ENCODE measurements around the gene EFNB3.

The EFNB3 gene

GRCh38 chr17:7688808-7689316 is 16.1 kb upstream of the EFNB3 start:
- no CpG with 5 or more reads among the region's 13 CpGs for WGBS, 2 donors (ENCODE audit: extremely low coverage in 2 of 2, insufficient read length in 2 of 2, insufficient replicate concordance in 1 of 2)

DNA sequence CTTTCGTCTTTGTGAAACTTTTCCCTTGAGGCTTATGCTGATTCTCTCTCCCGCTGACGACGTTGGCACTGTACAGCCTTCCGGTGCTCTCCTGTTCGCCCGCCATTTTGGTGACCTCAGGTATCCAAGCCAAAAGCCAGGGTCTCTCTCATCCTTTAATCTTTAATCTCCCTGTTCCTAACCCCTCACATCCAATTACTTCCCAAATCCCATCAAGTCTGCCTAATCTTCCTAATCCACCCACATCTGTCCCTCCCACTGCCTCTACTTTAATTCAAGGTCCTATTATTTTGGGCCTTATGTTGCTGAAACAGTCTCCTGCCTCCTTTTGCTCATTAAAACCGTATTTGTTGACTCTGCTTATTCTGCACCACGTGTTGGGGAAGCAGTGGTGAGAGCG is 9.4 kb upstream of the EFNB3 start:
- H2AK5ac ChIP-seq (ENCODE audit: low read depth, low read length): no peak overlapping the region
- no peak for DNase-seq (ENCODE audit: low spot score)
- WGBS, 2 donors (ENCODE audit: extremely low coverage in 2 of 2, insufficient read length in 2 of 2, insufficient replicate concordance in 1 of 2): no CpG with 5 or more reads among the region's 10 CpGs

More at GRCh38 chr17:7688808-7689316, 16.1 kb upstream of the EFNB3 start:
- Histone ChIP-seq H2BK15ac (ENCODE audit: low read length) (peak overlapping the region; percentile 38), H3K4me1 (ENCODE audit: control insufficient read depth in 2 of 2, insufficient read depth in 1 of 2, low read depth in 1 of 2, low read length in 2 of 2) (peaks cover 5 to 13% of the 10 kb centered on the region in 2 donors), H4K91ac (ENCODE audit: low read depth, low read length, poor library complexity) (no peak overlapping the region), H4K8ac (ENCODE audit: low read depth, low read length) (no peak overlapping the region), H3K14ac (ENCODE audit: low read length) (no peak overlapping the region), H3K36me3 (replicated peaks in 1 of 2; ENCODE audit: control insufficient read depth in 2 of 2, insufficient read depth in 2 of 2, low read length in 2 of 2) (peaks cover 9 to 44% of the 10 kb centered on the region in 2 donors), H3K9ac (ENCODE audit: low read depth, low read length, poor library complexity) (peak overlapping the region; percentile 75), H3K4ac (ENCODE audit: low read length) (no peak overlapping the region), H3K27ac (replicated peaks; ENCODE audit: low read length) (peak overlapping the region; percentile 87), H3K18ac (ENCODE audit: low read length) (peak overlapping the region; percentile 57), H3K23ac (ENCODE audit: low read depth, low read length, poor library complexity) (peak overlapping the region; percentile 30), H3K27me3 (ENCODE audit: control insufficient read depth in 3 of 3, insufficient read depth in 3 of 3, low read depth in 1 of 3, low read length in 3 of 3) (no peaks in the 10 kb centered on the region), H2BK12ac (ENCODE audit: low read length) (no peak overlapping the region), H3K4me2 (ENCODE audit: insufficient read depth, low read length, poor library complexity, severe bottlenecking) (peak overlapping the region; percentile 90), H2BK120ac (ENCODE audit: low read depth, low read length) (no peak overlapping the region), H2BK5ac (ENCODE audit: low read length) (peak overlapping the region; percentile 94), H2AK5ac (ENCODE audit: low read depth, low read length) (peak overlapping the region; percentile 58), H3K4me3 (ENCODE audit: low read length in 2 of 2) (peak overlapping the region; percentile 88 to 90), H2AFZ (ENCODE audit: low read length) (peak overlapping the region; percentile 77), H3K9me3 (replicated peaks in 1 of 2; ENCODE audit: control insufficient read depth in 2 of 2, insufficient read depth in 1 of 2, low read depth in 1 of 2, low read length in 2 of 2) (no peaks in the 10 kb centered on the region), H3K79me1 (ENCODE audit: low read depth, low read length) (no peaks in the 10 kb centered on the region)
- no peak for DNase-seq (ENCODE audit: low spot score)

DNA sequence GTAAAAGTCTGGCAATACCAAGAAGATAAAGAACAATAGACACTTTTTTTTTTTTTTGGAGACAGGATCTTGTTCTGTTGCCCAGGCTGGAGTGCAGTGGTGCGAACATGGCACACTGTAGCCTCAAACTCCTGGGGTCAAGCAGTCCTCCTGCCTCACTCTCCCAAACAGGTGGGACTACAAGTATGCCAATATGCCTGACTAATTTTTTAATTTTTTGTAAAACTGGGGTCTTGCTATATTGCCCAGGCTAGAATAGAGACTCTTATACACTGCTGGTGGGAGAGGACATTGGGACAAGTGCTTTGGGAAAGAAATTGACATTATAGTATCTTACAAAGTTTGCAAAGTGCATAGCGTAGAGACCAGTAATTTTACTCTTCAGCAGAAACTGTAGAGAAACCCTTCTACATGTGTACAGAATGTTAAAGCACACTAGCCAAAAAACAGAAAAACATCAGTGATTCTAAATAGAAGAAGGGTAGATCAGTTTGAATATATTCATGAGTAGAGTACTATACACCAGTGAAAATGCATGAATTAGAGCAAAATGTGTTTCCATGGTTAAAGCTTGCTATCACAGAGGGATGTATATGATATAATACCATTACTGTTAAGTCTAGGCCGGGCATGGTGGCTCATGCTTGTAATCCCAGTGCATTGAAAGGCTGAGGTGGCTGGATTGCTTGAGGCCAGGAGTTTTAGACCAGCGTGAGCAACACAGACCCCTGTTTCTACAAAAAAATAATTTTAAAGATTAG is 7.0 kb upstream of the EFNB3 start:
- Histone ChIP-seq H3K79me1 (ENCODE audit: low read depth, low read length) (peaks cover 3% of the 10 kb centered on the region), H2BK15ac (ENCODE audit: low read length) (no peak overlapping the region), H3K9ac (ENCODE audit: low read depth, low read length, poor library complexity) (no peak overlapping the region), H2AFZ (ENCODE audit: low read length) (no peak overlapping the region), H3K14ac (ENCODE audit: low read length) (no peak overlapping the region), H3K4ac (ENCODE audit: low read length) (no peak overlapping the region), H3K27ac (replicated peaks; ENCODE audit: low read length) (no peak overlapping the region), H3K18ac (ENCODE audit: low read length) (no peak overlapping the region), H3K9me3 (replicated peaks in 1 of 2; ENCODE audit: control insufficient read depth in 2 of 2, insufficient read depth in 1 of 2, low read depth in 1 of 2, low read length in 2 of 2) (no peaks in the 10 kb centered on the region), H3K4me3 (ENCODE audit: low read length in 2 of 2) (no peak overlapping the region), H3K23ac (ENCODE audit: low read depth, low read length, poor library complexity) (no peak overlapping the region), H2BK5ac (ENCODE audit: low read length) (no peak overlapping the region), H2BK120ac (ENCODE audit: low read depth, low read length) (no peak overlapping the region), H2AK5ac (ENCODE audit: low read depth, low read length) (no peak overlapping the region), H3K36me3 (replicated peaks in 1 of 2; ENCODE audit: control insufficient read depth in 2 of 2, insufficient read depth in 2 of 2, low read length in 2 of 2) (peaks cover 29 to 66% of the 10 kb centered on the region in 2 donors), H2BK12ac (ENCODE audit: low read length) (no peak overlapping the region), H4K8ac (ENCODE audit: low read depth, low read length) (no peak overlapping the region), H3K4me1 (ENCODE audit: control insufficient read depth in 2 of 2, insufficient read depth in 1 of 2, low read depth in 1 of 2, low read length in 2 of 2) (peaks cover 2 to 3% of the 10 kb centered on the region in 2 donors), H3K27me3 (ENCODE audit: control insufficient read depth in 3 of 3, insufficient read depth in 3 of 3, low read depth in 1 of 3, low read length in 3 of 3) (no peaks in the 10 kb centered on the region), H3K4me2 (ENCODE audit: insufficient read depth, low read length, poor library complexity, severe bottlenecking) (no peak overlapping the region), H4K91ac (ENCODE audit: low read depth, low read length, poor library complexity) (no peak overlapping the region)
- WGBS, 2 donors (ENCODE audit: extremely low coverage in 2 of 2, insufficient read length in 2 of 2, insufficient replicate concordance in 1 of 2): no CpG with 5 or more reads among the region's 4 CpGs
- no peak for DNase-seq (ENCODE audit: low spot score)

More for the DNA sequence above, 9.4 kb upstream of the EFNB3 start:
- H3K23ac ChIP-seq (ENCODE audit: low read depth, low read length, poor library complexity): no peak overlapping the region
- H3K79me1 ChIP-seq (ENCODE audit: low read depth, low read length): peaks cover 3% of the 10 kb centered on the region
- H3K18ac ChIP-seq (ENCODE audit: low read length): no peak overlapping the region
- no peaks in the 10 kb centered on the region for H3K9me3 ChIP-seq (replicated peaks in 1 of 2; ENCODE audit: control insufficient read depth in 2 of 2, insufficient read depth in 1 of 2, low read depth in 1 of 2, low read length in 2 of 2)
- H3K27ac ChIP-seq (replicated peaks; ENCODE audit: low read length): no peak overlapping the region
- H2BK5ac ChIP-seq (ENCODE audit: low read length): no peak overlapping the region
- no peak overlapping the region for H3K9ac ChIP-seq (ENCODE audit: low read depth, low read length, poor library complexity)
- H2AFZ ChIP-seq (ENCODE audit: low read length): no peak overlapping the region
- no peak overlapping the region for H3K14ac ChIP-seq (ENCODE audit: low read length)
- H2BK15ac ChIP-seq (ENCODE audit: low read length): no peak overlapping the region
- peaks cover 19 to 54% of the 10 kb centered on the region in 2 donors for H3K36me3 ChIP-seq (replicated peaks in 1 of 2; ENCODE audit: control insufficient read depth in 2 of 2, insufficient read depth in 2 of 2, low read length in 2 of 2)
- H3K4me1 ChIP-seq (ENCODE audit: control insufficient read depth in 2 of 2, insufficient read depth in 1 of 2, low read depth in 1 of 2, low read length in 2 of 2): no peaks in the 10 kb centered on the region
- no peak overlapping the region for H2BK120ac ChIP-seq (ENCODE audit: low read depth, low read length)
- H3K27me3 ChIP-seq (ENCODE audit: control insufficient read depth in 3 of 3, insufficient read depth in 3 of 3, low read depth in 1 of 3, low read length in 3 of 3): no peaks in the 10 kb centered on the region
- no peak overlapping the region for H3K4ac ChIP-seq (ENCODE audit: low read length)
- H4K8ac ChIP-seq (ENCODE audit: low read depth, low read length): no peak overlapping the region
- no peak overlapping the region for H4K91ac ChIP-seq (ENCODE audit: low read depth, low read length, poor library complexity)
- no peak overlapping the region for H3K4me2 ChIP-seq (ENCODE audit: insufficient read depth, low read length, poor library complexity, severe bottlenecking)
- no peak overlapping the region for H3K4me3 ChIP-seq (ENCODE audit: low read length in 2 of 2)
- H2BK12ac ChIP-seq (ENCODE audit: low read length): no peak overlapping the region

- Histone ChIP-seq H4K8ac (ENCODE audit: low read depth, low read length) (no peak overlapping the region), H3K23ac (ENCODE audit: low read depth, low read length, poor library complexity) (no peak overlapping the region), H3K27ac (replicated peaks; ENCODE audit: low read length) (no peak overlapping the region), H2BK120ac (ENCODE audit: low read depth, low read length) (no peak overlapping the region), H2BK5ac (ENCODE audit: low read length) (no peak overlapping the region), H3K14ac (ENCODE audit: low read length) (no peak overlapping the region), H3K9me3 (replicated peaks in 1 of 2; ENCODE audit: control insufficient read depth in 2 of 2, insufficient read depth in 1 of 2, low read depth in 1 of 2, low read length in 2 of 2) (no peaks in the 10 kb centered on the region), H3K18ac (ENCODE audit: low read length) (no peak overlapping the region), H3K9ac (ENCODE audit: low read depth, low read length, poor library complexity) (no peak overlapping the region), H2AFZ (ENCODE audit: low read length) (no peak overlapping the region), H3K4me3 (ENCODE audit: low read length in 2 of 2) (no peak overlapping the region), H3K4me2 (ENCODE audit: insufficient read depth, low read length, poor library complexity, severe bottlenecking) (no peak overlapping the region), H2BK15ac (ENCODE audit: low read length) (no peak overlapping the region), H3K27me3 (ENCODE audit: control insufficient read depth in 3 of 3, insufficient read depth in 3 of 3, low read depth in 1 of 3, low read length in 3 of 3) (no peaks in the 10 kb centered on the region), H4K91ac (ENCODE audit: low read depth, low read length, poor library complexity) (no peak overlapping the region), H2AK5ac (ENCODE audit: low read depth, low read length) (no peak overlapping the region), H3K36me3 (replicated peaks in 1 of 2; ENCODE audit: control insufficient read depth in 2 of 2, insufficient read depth in 2 of 2, low read length in 2 of 2) (peaks cover 24 to 47% of the 10 kb centered on the region in 2 donors), H3K79me1 (ENCODE audit: low read depth, low read length) (peaks cover 3% of the 10 kb centered on the region), H2BK12ac (ENCODE audit: low read length) (no peak overlapping the region), H3K4me1 (ENCODE audit: control insufficient read depth in 2 of 2, insufficient read depth in 1 of 2, low read depth in 1 of 2, low read length in 2 of 2) (peaks cover 16 to 19% of the 10 kb centered on the region in 2 donors), H3K4ac (ENCODE audit: low read length) (no peak overlapping the region)
- DNase-seq (ENCODE audit: low spot score): no peak
- no CpG with 5 or more reads among the region's 7 CpGs for WGBS, 2 donors (ENCODE audit: extremely low coverage in 2 of 2, insufficient read length in 2 of 2, insufficient replicate concordance in 1 of 2)
Measured at GRCh38 chr17:7700510-7700909, 4.5 kb upstream of the EFNB3 start.

Measured in neuronal stem cell (in vitro differentiated cells).